ENCODE measurements around the gene TEK. TPM values are rescaled to one million over a fixed set of nuclear protein-coding genes. Genes with fewer than 3 reads are reported as not detected.
"Not testable (repeated sequence)": the region's sequence is repeated elsewhere in the genome, so short reads cannot be mapped to it uniquely, and the experiment has no call there.

TEK gene
- total RNA-seq, 2 experiments from 2014 or later = not detected

DNA sequence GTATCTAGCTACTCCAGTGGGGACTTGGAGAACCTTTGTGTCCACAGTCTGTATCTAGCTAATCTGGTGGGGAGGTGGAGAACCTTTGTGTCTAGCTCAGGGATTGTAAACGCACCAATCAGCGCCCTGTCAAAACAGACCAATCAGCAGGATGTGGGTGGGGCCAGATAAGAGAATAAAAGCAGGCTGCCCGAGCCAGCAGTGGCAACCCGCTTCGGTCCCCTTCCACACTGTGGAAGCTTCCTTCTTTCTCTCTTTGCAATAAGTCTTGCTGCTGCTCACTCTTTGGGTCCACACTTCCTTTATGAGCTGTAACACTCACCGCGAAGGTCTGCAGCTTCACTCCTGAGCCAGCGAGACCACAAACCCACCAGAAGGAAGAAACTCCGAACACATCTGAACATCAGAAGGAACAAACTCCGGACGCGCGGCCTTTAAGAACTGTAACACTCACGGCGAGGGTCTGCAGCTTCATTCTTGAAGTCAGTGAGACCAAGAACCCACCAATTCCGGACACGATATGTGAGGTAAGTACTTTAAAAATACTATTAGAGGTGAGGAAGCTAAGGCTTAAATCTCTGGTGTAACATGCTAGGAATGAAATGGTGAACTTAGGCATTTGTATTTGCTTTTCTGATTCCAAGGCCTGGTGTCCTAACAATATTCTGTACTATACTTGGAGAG is 15.5 kb upstream of the TEK start:
- CTCF ChIA-PET; POLR2A ChIA-PET; H3K27ac Mint-ChIP-seq; H3K4me1 Mint-ChIP-seq; H3K36me3 Mint-ChIP-seq (ENCODE audit: low read depth); H3K27me3 Mint-ChIP-seq; DNase-seq; H3K4me3 Mint-ChIP-seq; H3K9me3 Mint-ChIP-seq: not testable (repeated sequence)

DNA sequence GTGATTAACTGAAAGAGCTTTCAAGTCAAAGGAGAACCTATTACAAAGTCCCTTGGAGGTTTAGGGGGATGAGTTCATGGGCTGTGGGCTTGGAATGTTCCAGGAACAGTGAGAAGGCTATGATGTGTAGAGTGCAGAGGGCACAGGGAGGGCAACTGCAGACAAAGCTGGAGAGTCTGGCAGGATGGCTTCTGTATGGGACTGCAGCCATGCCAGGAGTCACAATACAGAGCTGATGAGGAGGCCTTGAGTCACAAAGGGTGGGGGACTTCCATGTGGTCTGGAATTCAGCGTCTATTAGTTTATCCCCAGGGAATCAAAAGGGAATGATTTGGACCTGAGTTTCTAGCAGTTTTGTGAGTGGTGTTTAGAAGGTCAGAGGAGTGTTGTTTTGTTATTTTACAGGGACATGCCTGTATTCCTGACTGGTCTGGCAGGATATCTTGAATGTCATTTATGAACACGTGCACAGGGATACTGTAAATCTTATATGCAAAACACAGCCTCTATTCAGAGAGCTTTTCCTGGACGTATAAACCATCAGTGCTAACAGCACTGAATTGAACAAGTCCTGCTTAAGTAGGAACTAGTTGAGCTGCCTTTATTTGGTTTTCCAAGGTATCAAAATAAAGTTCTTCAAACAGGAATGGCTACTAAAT is 14.3 kb upstream of the TEK start:
- ChIA-PET POLR2A (no interaction called here), CTCF (no interaction called here)
- no peaks in the 10 kb centered on the region for H3K36me3 Mint-ChIP-seq (ENCODE audit: low read depth)
- H3K9me3 Mint-ChIP-seq = no peaks in the 10 kb centered on the region
- peaks cover 4% of the 10 kb centered on the region for H3K4me1 Mint-ChIP-seq
- no peak overlapping the region for H3K4me3 Mint-ChIP-seq
- H3K27me3 Mint-ChIP-seq = peaks cover 9% of the 10 kb centered on the region
- no peak overlapping the region for H3K27ac Mint-ChIP-seq
- DNase-seq = no peak

DNA sequence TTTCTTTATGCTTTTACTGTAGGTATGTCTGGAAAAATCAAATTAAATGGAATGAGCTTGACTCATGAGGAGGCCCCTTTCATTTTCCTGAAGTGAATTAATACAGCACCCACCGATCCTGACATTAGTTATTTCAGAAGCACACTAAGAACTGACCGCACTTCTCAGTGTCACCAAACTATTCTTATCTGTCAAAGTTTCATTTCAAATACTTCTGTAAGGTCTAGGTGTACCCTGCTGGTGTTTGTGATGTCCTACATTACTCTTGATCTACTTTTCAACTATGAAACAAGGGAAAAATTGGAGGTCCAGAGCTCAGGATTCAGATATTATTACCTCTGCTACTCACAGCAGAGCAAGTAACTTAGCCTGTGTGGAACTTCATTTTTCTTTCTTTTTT is 1.8 kb upstream of the TEK start:
- CTCF ChIA-PET = no interaction called here

DNA sequence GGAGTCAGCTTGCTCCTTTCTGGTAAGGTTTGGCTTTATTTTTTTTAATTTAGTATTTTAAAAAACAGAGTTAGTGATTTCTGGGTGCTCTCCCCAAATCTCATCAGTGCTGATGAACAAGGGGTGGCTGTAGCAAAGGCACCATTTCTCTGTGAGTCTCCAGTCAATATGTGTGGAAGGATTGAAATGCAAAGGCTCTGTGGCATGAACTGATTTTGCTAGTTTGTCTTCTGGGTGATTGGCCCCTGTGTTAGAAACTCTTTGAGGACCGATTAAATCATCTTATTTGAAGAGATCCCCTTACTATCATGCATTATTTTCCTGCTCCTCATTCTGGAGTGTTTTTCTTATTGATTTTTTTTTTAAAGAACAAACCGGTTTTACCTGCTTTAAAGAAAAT is 596 bp downstream of the TEK start:
- Mint-ChIP-seq H3K36me3 (ENCODE audit: low read depth) (no peaks in the 10 kb centered on the region), H3K4me1 (no peaks in the 10 kb centered on the region), H3K4me3 (no peak overlapping the region), H3K9me3 (no peaks in the 10 kb centered on the region), H3K27me3 (peaks cover 2% of the 10 kb centered on the region), H3K27ac (no peak overlapping the region)
- no peak for DNase-seq
- ChIA-PET CTCF (no interaction called here), POLR2A (interaction anchor here (0.7 kb wide), 1 partner anchor 1873 kb away, joined by 3 read pairs; no protein-coding TSS in a partner anchor)

More for the DNA sequence above, 1.8 kb upstream of the TEK start:
- Mint-ChIP-seq H3K27ac (no peak overlapping the region), H3K4me1 (no peaks in the 10 kb centered on the region), H3K27me3 (peaks cover 2% of the 10 kb centered on the region), H3K36me3 (ENCODE audit: low read depth) (no peaks in the 10 kb centered on the region), H3K9me3 (no peaks in the 10 kb centered on the region), H3K4me3 (no peak overlapping the region)
- POLR2A ChIA-PET = no interaction called here
- DNase-seq = no peak

DNA sequence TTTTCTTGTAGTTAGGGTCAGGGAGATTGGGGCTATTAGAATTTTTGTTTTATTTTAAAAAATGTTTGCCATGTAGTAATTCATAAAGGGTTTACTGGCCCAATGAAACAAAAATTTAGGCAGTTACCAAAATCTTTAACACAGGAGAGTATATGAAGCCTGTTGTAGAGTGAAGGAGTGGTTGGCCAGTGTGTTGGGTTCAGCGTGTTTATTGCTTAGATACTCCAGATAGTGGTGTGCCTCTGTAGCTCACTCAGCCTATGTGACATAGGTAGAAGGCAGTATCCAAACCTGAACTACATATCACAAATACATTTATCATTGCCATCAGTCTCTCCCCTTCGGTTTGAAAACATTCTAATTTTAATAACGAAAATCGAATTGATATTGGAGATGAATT is 1.2 kb downstream of the TEK start:
- no peaks in the 10 kb centered on the region for H3K4me1 Mint-ChIP-seq
- DNase-seq = no peak
- ChIA-PET POLR2A (no interaction called here), CTCF (no interaction called here)
- peaks cover 2% of the 10 kb centered on the region for H3K27me3 Mint-ChIP-seq
- no peak overlapping the region for H3K27ac Mint-ChIP-seq
- H3K36me3 Mint-ChIP-seq (ENCODE audit: low read depth) = no peaks in the 10 kb centered on the region
- H3K9me3 Mint-ChIP-seq = no peaks in the 10 kb centered on the region
- H3K4me3 Mint-ChIP-seq = no peak overlapping the region

DNA sequence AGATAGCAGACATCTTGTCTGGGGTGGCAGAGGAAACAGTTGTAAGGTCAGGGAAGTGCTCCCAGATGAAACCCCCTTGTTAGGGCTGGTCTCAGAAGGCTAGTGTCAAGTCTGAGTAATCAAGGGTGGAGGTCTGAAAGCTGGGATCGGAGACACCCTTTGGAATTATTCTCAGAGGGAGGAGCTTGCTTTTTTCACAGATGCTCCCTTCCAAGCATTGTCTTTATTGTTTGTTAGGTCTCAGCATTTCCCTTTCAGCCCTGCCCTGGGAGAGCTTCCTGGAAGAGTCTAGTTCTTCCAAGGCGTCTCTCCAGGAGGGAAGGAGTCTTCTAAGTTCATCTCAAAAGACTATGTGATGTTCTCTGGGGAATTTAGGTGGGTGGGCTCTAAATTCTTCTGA is 3.2 kb downstream of the TEK start:
- H3K4me1 Mint-ChIP-seq = no peaks in the 10 kb centered on the region
- POLR2A ChIA-PET = no interaction called here
- CTCF ChIA-PET = no interaction called here
- no peak for DNase-seq
- H3K9me3 Mint-ChIP-seq = no peaks in the 10 kb centered on the region
- no peak overlapping the region for H3K4me3 Mint-ChIP-seq
- no peak overlapping the region for H3K27ac Mint-ChIP-seq
- no peaks in the 10 kb centered on the region for H3K36me3 Mint-ChIP-seq (ENCODE audit: low read depth)
- H3K27me3 Mint-ChIP-seq = peaks cover 2% of the 10 kb centered on the region

DNA sequence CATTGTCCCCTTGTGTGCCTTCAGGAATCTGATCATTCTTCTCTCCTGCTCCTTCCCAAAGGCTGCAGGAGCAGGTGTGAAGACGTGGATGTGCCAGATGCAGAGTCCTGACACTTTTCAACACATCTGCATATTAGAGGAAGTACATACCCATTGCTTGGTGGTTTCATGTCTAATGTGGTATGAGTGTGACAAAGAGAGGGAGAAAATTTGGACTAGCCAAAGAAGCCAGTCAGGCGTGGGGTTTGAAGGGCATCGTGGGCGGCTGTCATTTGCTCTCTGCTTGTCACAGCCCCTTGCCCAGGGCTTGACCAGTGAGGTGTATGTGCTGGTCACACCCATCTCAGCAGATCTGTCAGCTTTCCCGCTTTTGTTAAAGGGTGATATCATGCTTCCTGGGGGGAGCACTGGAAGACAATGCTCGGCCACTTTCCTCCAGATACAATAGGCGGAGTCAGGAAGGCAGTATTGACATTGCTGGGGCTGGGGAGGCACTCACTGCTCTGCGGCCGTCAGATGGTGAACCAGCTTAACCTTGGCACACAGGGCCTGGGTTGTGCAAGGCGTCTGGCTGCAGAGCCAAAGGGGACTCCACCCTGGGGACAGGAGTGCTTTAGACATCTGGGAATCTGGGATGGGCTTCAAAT is 8.6 kb downstream of the TEK start:
- no peaks in the 10 kb centered on the region for H3K9me3 Mint-ChIP-seq
- ChIA-PET POLR2A (no interaction called here), CTCF (no interaction called here)
- no peaks in the 10 kb centered on the region for H3K27me3 Mint-ChIP-seq
- no peak overlapping the region for H3K27ac Mint-ChIP-seq
- DNase-seq = no peak
- no peaks in the 10 kb centered on the region for H3K4me1 Mint-ChIP-seq
- no peaks in the 10 kb centered on the region for H3K36me3 Mint-ChIP-seq (ENCODE audit: low read depth)
- H3K4me3 Mint-ChIP-seq = no peak overlapping the region

DNA sequence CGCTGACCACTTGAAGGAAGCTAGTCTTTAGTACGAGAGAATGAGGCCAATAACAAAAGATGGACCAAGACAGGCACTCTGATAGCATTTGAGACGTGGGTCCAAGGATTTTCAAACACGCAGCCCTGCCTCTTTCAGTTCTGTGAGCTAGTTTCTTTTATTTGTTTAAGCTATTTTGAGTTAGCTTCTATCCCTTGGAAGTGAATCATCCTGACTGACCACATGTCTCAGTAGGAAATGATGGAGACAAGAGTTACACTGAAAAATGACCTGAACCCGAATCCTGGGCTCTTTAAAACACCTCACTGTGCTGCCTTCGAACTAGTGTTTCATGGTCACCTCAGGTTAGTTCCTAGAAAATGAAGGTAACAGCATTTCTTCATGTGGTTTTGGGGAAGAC is 9.9 kb downstream of the TEK start:
- H3K27me3 Mint-ChIP-seq = no peaks in the 10 kb centered on the region
- H3K4me3 Mint-ChIP-seq = no peak overlapping the region
- DNase-seq = no peak
- ChIA-PET CTCF (no interaction called here), POLR2A (no interaction called here)
- H3K9me3 Mint-ChIP-seq = no peaks in the 10 kb centered on the region
- H3K4me1 Mint-ChIP-seq = no peaks in the 10 kb centered on the region
- H3K27ac Mint-ChIP-seq = no peak overlapping the region
- no peaks in the 10 kb centered on the region for H3K36me3 Mint-ChIP-seq (ENCODE audit: low read depth)

DNA sequence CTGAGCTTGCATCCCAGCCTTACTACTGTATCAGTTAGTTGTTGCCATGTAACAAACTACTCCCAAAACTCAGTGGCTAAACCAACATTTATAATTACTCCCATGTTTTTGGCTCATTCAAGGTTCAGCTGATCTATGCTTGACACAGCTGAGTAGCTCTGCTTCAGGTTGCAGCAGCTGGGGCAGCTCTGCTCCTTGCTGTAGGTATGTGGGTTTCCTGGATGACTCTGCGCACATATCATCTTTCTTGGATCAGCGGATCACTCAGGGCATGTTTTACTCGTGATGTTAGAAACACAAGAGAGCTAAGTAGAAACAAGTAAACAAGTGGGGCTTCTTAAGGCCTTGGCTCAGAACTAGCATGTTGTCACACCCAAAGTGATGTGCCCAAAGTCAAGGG is 15.1 kb downstream of the TEK start:
- Mint-ChIP-seq H3K27me3 (no peaks in the 10 kb centered on the region), H3K4me3 (no peak overlapping the region), H3K9me3 (no peaks in the 10 kb centered on the region), H3K36me3 (ENCODE audit: low read depth) (no peaks in the 10 kb centered on the region), H3K4me1 (no peaks in the 10 kb centered on the region), H3K27ac (no peak overlapping the region)
- no peak for DNase-seq
- ChIA-PET CTCF (interaction anchor here (0.5 kb wide), 1 partner anchor 28 kb away, joined by 4 read pairs; no protein-coding TSS in a partner anchor), POLR2A (no interaction called here)

DNA sequence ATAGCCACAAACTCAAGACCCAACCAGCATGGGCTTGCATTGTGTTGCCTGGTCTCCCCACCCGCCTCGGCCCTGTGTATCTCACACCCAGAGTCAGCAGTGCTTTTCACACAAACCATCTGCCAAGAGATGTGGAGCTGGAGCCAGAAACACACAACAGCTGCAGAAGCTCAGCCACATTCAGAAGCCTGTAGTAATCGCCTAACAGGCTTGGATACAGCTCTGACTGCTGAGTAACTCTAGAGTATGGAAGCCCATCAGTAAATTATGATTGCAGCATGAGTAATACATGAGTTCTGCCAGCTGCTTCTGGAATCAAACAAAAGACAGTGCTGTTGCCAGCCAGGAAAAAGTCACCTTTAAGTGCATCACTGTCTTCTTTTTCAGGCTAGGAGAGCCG is 16.0 kb downstream of the TEK start:
- CTCF ChIA-PET = no interaction called here
- Mint-ChIP-seq H3K9me3 (no peaks in the 10 kb centered on the region), H3K36me3 (ENCODE audit: low read depth) (no peaks in the 10 kb centered on the region), H3K4me1 (no peaks in the 10 kb centered on the region), H3K27me3 (peaks cover 2% of the 10 kb centered on the region), H3K27ac (no peak overlapping the region), H3K4me3 (no peak overlapping the region)
- DNase-seq = no peak
- POLR2A ChIA-PET = no interaction called here

DNA sequence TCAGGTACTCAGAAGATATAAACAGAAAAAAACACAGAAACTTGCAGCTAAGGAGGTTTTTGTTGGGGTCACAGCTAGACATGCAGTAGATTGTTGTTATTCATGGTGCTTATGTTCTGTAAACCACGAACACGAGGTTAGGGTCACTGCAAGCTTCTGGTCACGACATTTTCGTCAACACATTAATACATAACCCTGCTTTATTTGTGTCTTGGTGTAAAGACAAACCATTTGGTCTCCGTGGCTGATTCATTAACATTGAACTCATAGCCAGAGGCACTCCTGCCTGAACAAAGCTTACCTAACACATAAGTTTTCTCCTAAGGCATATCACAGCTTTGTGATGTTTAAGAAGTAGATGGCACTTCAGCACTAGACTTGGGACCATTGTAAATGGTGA is 16.9 kb downstream of the TEK start:
- H3K9me3 Mint-ChIP-seq = no peaks in the 10 kb centered on the region
- H3K36me3 Mint-ChIP-seq (ENCODE audit: low read depth) = no peaks in the 10 kb centered on the region
- H3K27me3 Mint-ChIP-seq = peaks cover 2% of the 10 kb centered on the region
- ChIA-PET POLR2A (no interaction called here), CTCF (no interaction called here)
- H3K4me1 Mint-ChIP-seq = no peaks in the 10 kb centered on the region
- no peak for DNase-seq
- no peak overlapping the region for H3K27ac Mint-ChIP-seq
- no peak overlapping the region for H3K4me3 Mint-ChIP-seq

DNA sequence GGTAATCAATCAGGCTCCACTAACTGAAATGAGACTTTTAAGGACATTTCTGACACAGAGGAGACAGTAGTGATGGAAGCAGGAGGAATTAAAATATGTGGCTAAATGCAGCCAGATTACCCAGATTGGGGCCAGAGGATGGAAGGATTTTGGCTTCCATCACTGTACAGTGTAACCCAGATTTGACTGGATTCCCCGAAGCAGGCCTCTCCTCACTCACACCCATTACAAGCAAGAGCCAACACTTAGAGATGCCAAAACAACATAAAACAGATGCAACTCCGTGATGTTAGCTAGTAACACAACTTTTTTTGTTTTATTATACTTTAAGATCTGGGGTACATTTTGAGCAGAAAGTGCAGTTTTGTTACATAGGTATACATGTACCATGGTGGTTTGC is 17.6 kb downstream of the TEK start:
- no peak for DNase-seq
- ChIA-PET POLR2A (no interaction called here), CTCF (no interaction called here)
- Mint-ChIP-seq H3K27ac (no peak overlapping the region), H3K9me3 (no peaks in the 10 kb centered on the region), H3K27me3 (peaks cover 2% of the 10 kb centered on the region), H3K36me3 (ENCODE audit: low read depth) (no peaks in the 10 kb centered on the region), H3K4me1 (no peaks in the 10 kb centered on the region), H3K4me3 (no peak overlapping the region)

DNA sequence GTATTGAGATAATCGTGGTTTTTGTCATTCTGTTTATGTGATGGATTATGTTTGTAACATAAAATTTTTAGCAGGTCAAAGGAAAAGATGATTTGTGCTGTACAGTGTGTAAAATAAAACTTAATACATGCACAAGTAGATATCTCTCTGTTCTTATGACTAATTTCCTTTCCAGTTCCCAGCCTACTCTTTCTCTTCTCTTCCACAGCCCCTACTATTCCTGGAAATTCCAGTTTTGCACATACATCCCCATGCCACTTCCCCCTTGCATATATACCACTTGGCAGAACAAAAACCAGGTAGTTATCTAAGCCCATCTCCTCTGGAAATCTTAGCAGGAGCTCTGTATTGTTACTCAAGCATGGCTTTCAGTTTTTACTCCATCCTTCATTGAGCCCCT is 20.2 kb downstream of the TEK start:
- Mint-ChIP-seq H3K27me3 (peaks cover 2% of the 10 kb centered on the region), H3K4me3 (no peak overlapping the region), H3K9me3 (no peaks in the 10 kb centered on the region), H3K27ac (no peak overlapping the region), H3K4me1 (no peaks in the 10 kb centered on the region), H3K36me3 (ENCODE audit: low read depth) (no peaks in the 10 kb centered on the region)
- ChIA-PET CTCF (no interaction called here), POLR2A (no interaction called here)
- no peak for DNase-seq

DNA sequence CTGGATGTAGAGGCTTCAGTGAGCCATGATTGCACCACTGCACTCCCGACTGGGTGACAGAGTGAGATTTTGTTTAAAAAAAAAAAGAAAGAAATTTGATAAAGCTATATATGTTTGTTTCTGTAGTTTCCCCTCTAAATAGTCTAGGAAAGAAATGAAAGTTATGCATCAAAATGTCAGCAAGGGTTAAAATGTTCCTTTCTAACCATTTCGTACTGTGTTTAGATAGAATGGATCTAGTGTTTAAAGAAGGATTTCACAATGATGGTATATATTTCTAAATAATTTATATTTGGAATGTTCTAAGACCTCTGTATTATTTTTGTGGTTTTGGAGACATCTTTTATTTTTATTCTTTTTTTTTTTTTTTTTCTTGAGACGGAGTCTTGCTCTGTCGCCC is 22.7 kb downstream of the TEK start:
- no peaks in the 10 kb centered on the region for H3K36me3 Mint-ChIP-seq (ENCODE audit: low read depth)
- CTCF ChIA-PET = interaction anchor here (0.6 to 0.8 kb wide), 2 partner anchors 12 to 150 kb away, joined by 3 to 4 read pairs; no protein-coding TSS in a partner anchor
- POLR2A ChIA-PET = no interaction called here

More for the DNA sequence above, 22.7 kb downstream of the TEK start:
- Mint-ChIP-seq H3K27me3 (peaks cover 2% of the 10 kb centered on the region), H3K4me1 (no peaks in the 10 kb centered on the region), H3K27ac (no peak overlapping the region), H3K4me3 (no peak overlapping the region), H3K9me3 (no peaks in the 10 kb centered on the region)
- no peak for DNase-seq

All from activated CD4-positive, alpha-beta T cell treated with anti-CD3 and anti-CD28 coated beads, Interleukin-2, amount 10 ng/mL, durations not matched to agents 7 days and 5 days (primary cell).